ENCODE measurements around the gene CUL4B.
"Not testable (repeated sequence)": the region's sequence is repeated elsewhere in the genome, so short reads cannot be mapped to it uniquely, and the experiment has no call there.

The CUL4B gene

DNA sequence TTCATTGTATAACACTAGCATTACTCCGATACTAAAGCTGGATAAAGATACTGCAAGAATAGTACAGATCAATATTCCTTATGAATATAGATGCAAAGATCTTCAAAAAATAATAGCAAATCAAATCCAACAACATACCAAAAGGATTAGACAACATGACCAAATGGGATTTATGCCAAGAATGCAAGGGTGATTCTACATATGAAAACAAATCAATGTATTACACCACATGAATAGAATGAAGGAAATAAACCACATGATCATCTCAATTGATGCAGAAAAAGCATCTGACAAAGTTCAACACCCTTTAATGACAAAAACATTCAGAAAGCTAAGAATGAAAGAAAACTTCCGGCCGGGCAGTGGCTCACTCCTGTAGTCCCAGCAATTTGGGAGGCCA, 42.8 kb downstream of the CUL4B start:
- no peak for DNase-seq

DNA sequence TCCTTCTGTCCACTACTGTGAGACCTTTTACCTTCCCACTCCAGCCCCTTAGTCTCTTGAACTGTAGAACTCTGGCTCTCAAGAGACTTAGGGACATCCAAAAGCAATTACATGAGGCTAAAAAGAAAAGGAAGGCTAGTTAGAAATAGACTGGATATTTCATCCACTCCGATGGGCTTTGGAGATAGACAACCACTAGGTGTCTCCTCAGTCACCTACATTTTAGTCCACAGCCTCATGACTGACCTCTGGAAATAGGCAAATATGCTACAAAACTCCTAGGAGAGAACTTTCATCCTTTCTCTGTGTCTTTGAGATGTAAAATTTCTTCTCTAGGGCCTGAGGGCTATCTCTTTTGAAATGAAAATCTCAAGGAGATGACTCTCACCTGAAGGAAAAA, 46.5 kb downstream of the CUL4B start:
- no peak for DNase-seq

- no peak for DNase-seq
Measured at GRCh38 chrX:120512627-120513026, 48.1 kb downstream of the CUL4B start.

GRCh38 chrX:120512222-120512621, 48.5 kb downstream of the CUL4B start:
- no peak for DNase-seq

DNA sequence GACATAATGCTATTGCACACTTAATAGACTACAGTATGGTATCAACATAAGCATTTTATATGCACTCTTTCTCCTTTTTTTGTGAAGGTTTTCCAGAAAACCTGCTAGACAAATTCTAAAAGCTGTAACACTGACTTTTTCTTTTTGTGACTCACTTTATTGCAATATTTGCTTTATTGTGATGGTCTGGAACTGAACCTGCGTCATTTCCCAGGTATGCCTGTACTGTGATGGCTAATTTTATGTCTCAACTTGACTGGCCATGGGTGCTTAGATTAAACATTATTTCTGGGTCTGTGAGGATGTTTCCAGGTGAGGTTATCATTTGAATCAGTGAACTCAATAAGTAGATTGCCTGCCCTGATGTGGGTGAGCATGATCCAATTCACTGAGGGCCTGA, 56.2 kb downstream of the CUL4B start:
- DNase-seq, result no peak

- no peak for DNase-seq
Measured at GRCh38 chrX:120499301-120500072, 61.3 kb downstream of the CUL4B start.

DNA sequence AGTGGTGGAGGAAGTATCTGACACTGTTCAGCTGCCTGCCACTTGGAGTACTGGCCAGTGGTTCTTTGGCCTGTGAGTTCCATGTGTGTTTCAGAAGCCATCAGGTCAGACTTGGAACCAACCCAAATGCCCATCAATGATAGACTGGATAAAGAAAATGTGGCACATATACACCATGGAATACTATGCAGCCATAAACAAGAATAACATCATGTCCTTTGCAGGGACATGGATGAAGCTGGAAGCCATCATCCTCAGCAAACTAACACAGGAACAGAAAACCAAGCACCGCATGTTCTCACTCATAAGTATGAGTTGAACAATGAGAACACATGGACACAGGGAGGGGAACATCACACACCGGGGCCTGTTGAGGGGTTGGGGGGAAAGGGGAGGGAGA, 70.6 kb downstream of the CUL4B start:
- DNase-seq, result not testable (repeated sequence)

DNA sequence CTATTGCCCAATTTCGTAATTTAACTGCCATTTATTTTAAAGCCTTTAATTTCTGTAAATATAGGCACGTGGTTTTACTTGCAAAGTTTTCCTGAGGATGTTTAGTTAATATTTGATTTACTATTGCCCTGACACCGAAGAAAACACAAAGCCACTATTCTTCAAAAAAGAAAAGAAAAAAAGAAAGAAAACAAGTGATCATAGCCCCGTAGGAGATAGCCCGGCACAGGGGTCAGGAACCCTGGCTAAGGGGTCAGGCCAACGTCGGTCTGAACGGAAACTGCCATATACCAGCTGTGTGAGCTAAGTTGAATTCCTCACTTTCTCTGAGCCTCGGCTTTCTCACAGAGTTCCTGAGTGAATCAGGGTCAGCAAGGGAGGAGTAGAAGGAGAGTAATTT, 74.0 kb downstream of the CUL4B start:
- no peak for DNase-seq

GRCh38 chrX:120485638-120486520, 74.9 kb downstream of the CUL4B start:
- peak; percentile 54 for DNase-seq

GRCh38 chrX:120485315-120485637, 75.5 kb downstream of the CUL4B start:
- no peak for DNase-seq

- no peak for DNase-seq
Measured at GRCh38 chrX:120477453-120477852, 83.3 kb downstream of the CUL4B start.

DNA sequence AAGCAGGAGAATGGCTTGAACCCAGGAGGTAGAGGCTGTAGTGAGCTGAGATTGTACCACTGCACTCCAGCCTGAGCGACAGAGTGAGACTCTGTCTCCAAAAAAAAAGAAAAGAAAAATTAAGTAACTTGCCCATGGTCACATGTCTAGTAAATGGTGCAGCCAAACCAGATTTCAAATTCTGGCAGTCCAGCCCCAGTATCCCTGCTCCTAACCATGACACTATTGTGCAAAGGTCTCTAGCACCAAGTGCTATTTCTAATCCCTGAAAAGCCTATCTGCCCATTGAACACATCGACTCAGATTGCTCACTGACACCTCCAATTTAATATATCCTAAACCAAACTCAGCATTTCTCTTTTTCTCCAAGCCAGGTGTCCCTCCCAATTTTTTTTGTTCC, 84.0 kb downstream of the CUL4B start:
- DNase-seq, result no peak

DNA sequence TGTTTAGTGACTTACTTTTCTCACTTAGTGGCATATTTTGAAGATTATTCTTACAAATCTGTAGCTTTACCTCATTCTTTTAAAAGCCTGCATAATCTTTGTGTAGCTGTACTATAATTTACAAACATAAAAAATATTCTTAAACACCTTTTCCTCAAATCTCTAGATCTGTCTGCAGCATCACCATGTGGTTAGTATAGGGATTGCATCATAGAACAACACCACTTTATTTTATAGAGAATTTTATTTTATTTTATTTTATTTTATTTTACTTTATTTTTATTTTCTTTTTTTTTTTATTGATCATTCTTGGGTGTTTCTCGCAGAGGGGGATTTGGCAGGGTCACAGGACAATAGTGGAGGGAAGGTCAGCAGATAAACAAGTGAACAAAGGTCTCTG, 85.3 kb downstream of the CUL4B start:
- DNase-seq, result not testable (repeated sequence)
